ENCODE data around the gene CARS1.

Gene CARS1

DNA sequence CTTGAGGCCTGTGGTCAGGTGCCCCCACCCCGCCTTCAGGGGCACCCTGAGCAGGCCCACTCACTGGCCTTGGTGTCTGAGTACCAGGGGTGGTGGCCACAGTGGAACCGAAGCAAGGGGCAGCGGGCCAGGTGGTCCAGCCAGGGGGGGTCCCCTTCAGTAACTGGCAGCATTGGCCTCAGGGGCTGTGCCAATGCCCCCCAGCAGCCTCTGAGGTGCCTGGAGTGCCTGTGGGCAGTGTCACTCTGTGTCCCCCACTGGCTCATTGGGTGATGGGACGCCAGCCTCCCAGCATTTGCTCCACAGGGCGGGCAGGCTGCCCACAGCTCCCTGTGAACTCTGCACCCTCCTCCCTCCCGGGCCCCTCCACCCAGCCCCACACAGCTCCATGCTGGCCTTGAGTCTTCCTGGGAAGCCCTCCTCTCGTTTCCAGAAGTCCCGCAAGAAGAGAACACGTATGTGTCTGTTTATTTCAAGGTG lies 29.5 kb upstream of the CARS1 start:
- Mint-ChIP-seq H3K4me1 (no peaks in the 10 kb centered on the region), H3K4me3 (no peak overlapping the region), H3K27ac (peak overlapping the region in 1 of 3 experiments; percentile 44), H3K36me3 (ENCODE audit: low read depth) (no peaks in the 10 kb centered on the region), H3K27me3 (ENCODE audit: low read depth) (peaks cover 21% of the 10 kb centered on the region), H3K9me3 (no peaks in the 10 kb centered on the region)
- TF ChIP-seq CTCF (IDR thresholded peaks at IDR 0.05; ENCODE audit: unreplicated experiment in 3 of 3), result no peak

DNA sequence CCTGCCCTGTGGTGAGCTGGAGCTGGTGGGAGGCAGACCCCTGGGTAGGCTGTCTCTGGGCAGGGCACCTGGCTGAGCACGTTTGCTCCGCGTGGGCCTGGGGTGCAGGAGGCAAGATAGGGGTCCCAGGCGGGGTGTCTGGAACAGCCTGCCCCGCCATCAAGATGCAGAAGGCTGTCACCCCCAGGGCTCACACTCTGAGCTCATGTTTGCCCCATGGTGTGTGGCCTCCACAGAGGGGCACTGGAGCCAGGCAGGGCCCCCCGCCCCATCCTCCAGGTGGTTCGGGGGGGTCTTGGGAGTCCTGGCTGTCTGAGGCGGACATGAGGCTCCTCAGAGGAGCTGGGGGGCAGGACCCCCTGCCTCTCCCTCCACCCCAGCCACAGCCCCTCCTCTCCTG lies 28.9 kb upstream of the CARS1 start:
- H3K36me3 Mint-ChIP-seq (ENCODE audit: low read depth), result no peaks in the 10 kb centered on the region
- no peak overlapping the region for H3K27ac Mint-ChIP-seq
- H3K4me1 Mint-ChIP-seq, result no peaks in the 10 kb centered on the region
- H3K27me3 Mint-ChIP-seq (ENCODE audit: low read depth), result peaks cover 19% of the 10 kb centered on the region
- no peak overlapping the region for H3K4me3 Mint-ChIP-seq
- no peaks in the 10 kb centered on the region for H3K9me3 Mint-ChIP-seq
- TF ChIP-seq CTCF (IDR thresholded peaks at IDR 0.05; ENCODE audit: unreplicated experiment in 3 of 3), result no peak

GRCh38 chr11:3085052-3085451 lies 27.8 kb upstream of the CARS1 start:
- Mint-ChIP-seq H3K36me3 (ENCODE audit: low read depth) (no peaks in the 10 kb centered on the region), H3K4me1 (no peaks in the 10 kb centered on the region), H3K4me3 (no peak overlapping the region), H3K27me3 (ENCODE audit: low read depth) (peaks cover 21% of the 10 kb centered on the region), H3K9me3 (no peaks in the 10 kb centered on the region), H3K27ac (no peak overlapping the region)
- TF ChIP-seq CTCF (IDR thresholded peaks at IDR 0.05; ENCODE audit: unreplicated experiment in 3 of 3), result no peak

DNA sequence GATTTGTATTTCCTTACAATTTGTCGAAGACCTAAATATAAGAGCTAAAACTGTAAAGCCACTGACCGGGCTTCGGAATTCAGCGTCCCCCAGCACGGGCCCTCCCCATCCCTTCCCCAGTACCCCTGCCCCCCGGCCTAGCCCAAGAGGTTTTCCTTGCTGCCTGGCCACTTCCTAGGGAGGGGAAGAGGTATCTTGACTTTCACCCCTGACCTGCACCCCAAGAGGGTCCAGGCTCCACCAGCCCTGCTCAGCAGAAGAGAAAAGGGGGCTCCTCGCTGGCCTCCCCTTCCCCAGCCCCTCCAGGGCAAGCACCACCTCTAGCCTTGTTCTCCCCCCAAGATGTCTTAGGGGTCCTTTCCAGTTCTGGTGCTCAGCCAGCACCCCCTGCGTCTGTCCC lies 26.1 kb upstream of the CARS1 start:
- no peaks in the 10 kb centered on the region for H3K36me3 Mint-ChIP-seq (ENCODE audit: low read depth)

DNA sequence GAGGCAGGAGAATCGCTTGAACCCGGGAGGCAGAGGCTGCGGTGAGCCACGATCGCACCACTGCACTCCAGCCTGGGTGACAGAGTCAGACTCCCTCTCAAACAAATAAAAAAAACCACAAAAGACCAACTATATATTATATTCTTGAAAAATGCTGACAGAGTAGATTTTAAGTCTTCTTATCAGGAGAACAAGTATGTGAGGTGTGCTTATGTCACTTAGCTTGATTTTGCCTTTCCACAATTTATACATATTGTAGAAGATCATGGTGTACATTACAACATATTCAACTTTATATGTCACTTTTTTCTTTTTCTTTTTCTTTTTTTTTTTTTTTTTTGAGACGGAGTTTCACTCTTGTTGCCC lies 24.1 kb upstream of the CARS1 start:
- Mint-ChIP-seq H3K27ac (no peak overlapping the region), H3K4me3 (no peak overlapping the region)

More for the DNA sequence above, 26.1 kb upstream of the CARS1 start:
- TF ChIP-seq CTCF (IDR thresholded peaks at IDR 0.05; ENCODE audit: unreplicated experiment in 3 of 3), result no peak
- Mint-ChIP-seq H3K27me3 (ENCODE audit: low read depth) (peaks cover 21% of the 10 kb centered on the region), H3K27ac (no peak overlapping the region), H3K4me1 (no peaks in the 10 kb centered on the region), H3K4me3 (no peak overlapping the region), H3K9me3 (no peaks in the 10 kb centered on the region)

More for the DNA sequence above, 24.1 kb upstream of the CARS1 start:
- H3K27me3 Mint-ChIP-seq (ENCODE audit: low read depth), result peaks cover 21% of the 10 kb centered on the region
- H3K9me3 Mint-ChIP-seq, result no peaks in the 10 kb centered on the region
- no peaks in the 10 kb centered on the region for H3K4me1 Mint-ChIP-seq
- no peak for TF ChIP-seq CTCF (IDR thresholded peaks at IDR 0.05; ENCODE audit: unreplicated experiment in 3 of 3)
- H3K36me3 Mint-ChIP-seq (ENCODE audit: low read depth), result no peaks in the 10 kb centered on the region
